Naive thymus-derived CD4-positive, alpha-beta T cell (primary cell): ENCODE measurements around the gene TRIM38. TPM values are rescaled to one million over a fixed set of nuclear protein-coding genes. Genes with fewer than 3 reads are reported as not detected.

Experiments
- ATAC-seq: fragments of 150-1000 bp; cut with Tn5 transposase; 2 replicates; pipeline ENCODE4 v1.10.0; 2021; ENCODE audit warnings: mild to moderate bottlenecking, moderate library complexity
- CTCF ChIA-PET: fragments of 350-600 bp; sonication (Branson Sonifier 250); formaldehyde crosslinking; loops from one replicate; lab custom pipeline; 2021; ENCODE audit warnings: antibody characterized with exemption; lab: Charles Lee
- POLR2A ChIA-PET: fragments of 350-600 bp; sonication (Branson Sonifier 250); formaldehyde crosslinking; loops from one replicate; lab custom pipeline; 2021; ENCODE audit warnings: antibody characterized with exemption, inconsistent platforms; lab: Charles Lee
- DNase-seq, 9 donors: peaks; one replicate each; pipeline versions ENCODE4 v3.0.0 to v3.0.0-alpha.2; 2020 to 2022; ENCODE audit warnings: mixed read lengths in 1 of 9
- H3K27ac ChIP-seq: one replicate; pipeline ENCODE4 v1.7.0; 2013; ENCODE audit warnings: mild to moderate bottlenecking, low read depth, low read length, moderate library complexity
- H3K27me3 ChIP-seq, 2 donors: one replicate each; pipeline ENCODE4 v1.7.0; 2013; ENCODE audit warnings: low read length in 2 of 2, mild to moderate bottlenecking in 2 of 2, moderate library complexity in 2 of 2; ENCODE audit not compliant: control insufficient read depth in 2 of 2, insufficient read depth in 2 of 2
- H3K36me3 ChIP-seq, 3 experiments: 1 replicate in 2 of 3; 2 replicates in 1 of 3; pipeline ENCODE4 v1.7.0; 2013; ENCODE audit warnings: low read length in 3 of 3, mild to moderate bottlenecking in 3 of 3, moderate library complexity in 1 of 3; ENCODE audit not compliant: insufficient read depth in 3 of 3, control insufficient read depth in 2 of 3
- H3K4me1 ChIP-seq, 2 donors: one replicate each; pipeline ENCODE4 v1.7.0; 2013; ENCODE audit warnings: low read length in 2 of 2, mild to moderate bottlenecking in 2 of 2, moderate library complexity in 1 of 2; ENCODE audit not compliant: control insufficient read depth in 2 of 2, insufficient read depth in 2 of 2
- H3K4me3 ChIP-seq: 2 replicates; pipeline ENCODE4 v1.7.0; 2013; ENCODE audit warnings: mild to moderate bottlenecking, low read length
- H3K9me3 ChIP-seq, 3 experiments: 1 replicate in 2 of 3; 2 replicates in 1 of 3; pipeline ENCODE4 v1.7.0; 2013; ENCODE audit warnings: low read length in 3 of 3; ENCODE audit not compliant: control insufficient read depth in 2 of 3
- H3K27ac Mint-ChIP-seq, 9 donors: one replicate each; pipeline ENCODE4 v1.8.0; 2020 to 2022; ENCODE audit warnings: mixed read lengths in 9 of 9, mild to moderate bottlenecking in 8 of 9, moderate library complexity in 5 of 9, inconsistent platforms in 2 of 9
- H3K27me3 Mint-ChIP-seq, 5 donors: one replicate each; pipeline ENCODE4 v1.8.0; 2021 to 2022; ENCODE audit warnings: mixed read lengths in 5 of 5, mild to moderate bottlenecking in 1 of 5
- H3K36me3 Mint-ChIP-seq, 5 donors: one replicate each; pipeline ENCODE4 v1.8.0; 2020 to 2022; ENCODE audit warnings: mixed read lengths in 5 of 5, mild to moderate bottlenecking in 3 of 5, inconsistent platforms in 1 of 5
- H3K4me1 Mint-ChIP-seq, 7 donors: one replicate each; pipeline ENCODE4 v1.8.0; 2020 to 2022; ENCODE audit warnings: mixed read lengths in 7 of 7, mild to moderate bottlenecking in 3 of 7, inconsistent platforms in 1 of 7
- H3K4me3 Mint-ChIP-seq, 10 donors: one replicate each; pipeline ENCODE4 v1.8.0; 2020 to 2022; ENCODE audit warnings: mild to moderate bottlenecking in 10 of 10, mixed read lengths in 10 of 10, moderate library complexity in 6 of 10, inconsistent platforms in 2 of 10
- H3K9me3 Mint-ChIP-seq, 11 donors: one replicate each; pipeline ENCODE4 v1.8.0; 2020 to 2022; ENCODE audit warnings: mixed read lengths in 11 of 11, mild to moderate bottlenecking in 4 of 11, inconsistent platforms in 1 of 11, moderate library complexity in 1 of 11
- intact Hi-C, 2 donors: fragments of 100-400 bp; cut with micrococcal nuclease; formaldehyde crosslinking; loops; one replicate each; pipeline ENCODE4 v1.15.1; 2023
- polyA plus RNA-seq, 2 donors: library from polyadenylated mRNA; unstranded; fragments of 300-500 nt; fragmentation: Illumina TruSeq; gene quantifications; one replicate each; pipeline ENCODE4 v1.2.3, GENCODE V29; 2021
- total RNA-seq, 6 experiments: library from RNA in 5 of 6; stranded (reverse) in 5 of 6; gene quantifications; 1 replicate in 5 of 6; 2 replicates in 1 of 6; pipeline ENCODE4 v1.2.3 and lab custom pipeline; 2021 to 2026

The TRIM38 gene
- total and polyA plus RNA-seq, 7 experiments from 2014 or later: 4.4 to 32.8 (median 24.5) TPM

- H3K27ac ChIP-seq: no peak overlapping the region
- ChIA-PET CTCF (no interaction called here), POLR2A (interaction anchor here (0.8 to 1.7 kb wide), 4 partner anchors 9 to 51 kb away, joined by 3 to 9 read pairs (median 4); partner anchors contain the start of gene TRIM38)
- Mint-ChIP-seq H3K36me3 (peaks cover 40 to 71% (median 67%) of the 10 kb centered on the region in 5 donors), H3K27me3 (no peaks in the 10 kb centered on the region), H3K4me3 (peak overlapping the region in 2 of 10 donors; percentile 7 to 23), H3K27ac (peak overlapping the region in 6 of 9 donors; percentile 0 to 19 (median 9)), H3K9me3 (no peaks in the 10 kb centered on the region), H3K4me1 (peaks cover 38 to 85% (median 58%) of the 10 kb centered on the region in 7 donors)
- no peaks in the 10 kb centered on the region for H3K9me3 ChIP-seq
- H3K4me1 ChIP-seq: peaks cover 28 to 33% of the 10 kb centered on the region in 2 donors
- intact Hi-C loops: no loop called here
- ATAC-seq: no peak
- no peaks in the 10 kb centered on the region for H3K27me3 ChIP-seq
- no peak for DNase-seq
- H3K4me3 ChIP-seq: no peak overlapping the region
- peaks cover 22 to 93% (median 63%) of the 10 kb centered on the region in 3 experiments for H3K36me3 ChIP-seq
Measured at GRCh38 chr6:25971187-25971821, 8.7 kb downstream of the TRIM38 start.

- Histone ChIP-seq H3K27ac (no peak overlapping the region), H3K36me3 (peaks cover 16 to 92% (median 62%) of the 10 kb centered on the region in 3 experiments), H3K4me1 (peaks cover 19 to 26% of the 10 kb centered on the region in 2 donors), H3K4me3 (no peak overlapping the region), H3K27me3 (no peaks in the 10 kb centered on the region), H3K9me3 (no peaks in the 10 kb centered on the region)
- Mint-ChIP-seq H3K36me3 (peaks cover 33 to 70% (median 63%) of the 10 kb centered on the region in 5 donors), H3K4me3 (no peak overlapping the region), H3K9me3 (no peaks in the 10 kb centered on the region), H3K27me3 (no peaks in the 10 kb centered on the region), H3K27ac (peak overlapping the region in 7 of 9 donors; percentile 0 to 70 (median 46)), H3K4me1 (peaks cover 35 to 85% (median 58%) of the 10 kb centered on the region in 7 donors)
- DNase-seq: no peak
- ChIA-PET CTCF (no interaction called here), POLR2A (interaction anchor here (0.5 to 1.1 kb wide), 4 partner anchors 10 to 58 kb away, joined by 3 to 4 read pairs (median 4); no protein-coding TSS in a partner anchor)
- ATAC-seq: no peak
- intact Hi-C loops: no loop called here
Measured at GRCh38 chr6:25972128-25972527, 9.5 kb downstream of the TRIM38 start.

- H3K36me3 Mint-ChIP-seq: peaks cover 32 to 69% (median 55%) of the 10 kb centered on the region in 5 donors
- Histone ChIP-seq H3K27ac (no peak overlapping the region), H3K27me3 (no peaks in the 10 kb centered on the region), H3K9me3 (no peaks in the 10 kb centered on the region), H3K36me3 (peaks cover 16 to 92% (median 61%) of the 10 kb centered on the region in 3 experiments), H3K4me1 (peaks cover 14 to 18% of the 10 kb centered on the region in 2 donors), H3K4me3 (no peak overlapping the region)
- DNase-seq: no peak
- peak overlapping the region in 3 of 9 donors; percentile 10 to 26 (median 15) for H3K27ac Mint-ChIP-seq
- no peaks in the 10 kb centered on the region for H3K9me3 Mint-ChIP-seq
- ChIA-PET CTCF (interaction anchor here (0.9 to 1.4 kb wide), 2 partner anchors 11 to 20 kb away, joined by 4 to 5 read pairs; no protein-coding TSS in a partner anchor), POLR2A (interaction anchor here (1.1 to 1.5 kb wide), 2 partner anchors 11 to 45 kb away, joined by 3 read pairs; a partner anchor contains a TSS)
- no peaks in the 10 kb centered on the region for H3K27me3 Mint-ChIP-seq
- intact Hi-C loops: no loop called here
- peaks cover 31 to 77% (median 56%) of the 10 kb centered on the region in 7 donors for H3K4me1 Mint-ChIP-seq
- no peak for ATAC-seq
- no peak overlapping the region for H3K4me3 Mint-ChIP-seq
Measured at GRCh38 chr6:25972902-25973301, 10.3 kb downstream of the TRIM38 start.

- no peaks in the 10 kb centered on the region for H3K9me3 ChIP-seq
- H3K4me1 ChIP-seq: peaks cover 4 to 7% of the 10 kb centered on the region in 2 donors
- no peak overlapping the region for H3K27ac ChIP-seq
- intact Hi-C loops: no loop called here
- no peaks in the 10 kb centered on the region for H3K27me3 ChIP-seq
- Mint-ChIP-seq H3K4me1 (peaks cover 20 to 66% (median 44%) of the 10 kb centered on the region in 7 donors), H3K27me3 (no peaks in the 10 kb centered on the region), H3K27ac (no peak overlapping the region), H3K9me3 (no peaks in the 10 kb centered on the region), H3K36me3 (peaks cover 27 to 62% (median 49%) of the 10 kb centered on the region in 5 donors), H3K4me3 (no peak overlapping the region)
- DNase-seq (no peak), ATAC-seq (no peak)
- POLR2A ChIA-PET: interaction anchor here (1.2 to 1.5 kb wide), 2 partner anchors 11 to 43 kb away, joined by 3 to 4 read pairs; partner anchors contain the start of gene TRIM38
- CTCF ChIA-PET: interaction anchor here (1.4 kb wide), 1 partner anchor 12 kb away, joined by 5 read pairs; no protein-coding TSS in a partner anchor
- H3K36me3 ChIP-seq: peaks cover 16 to 85% (median 58%) of the 10 kb centered on the region in 3 experiments
- no peak overlapping the region for H3K4me3 ChIP-seq
Measured at GRCh38 chr6:25973923-25974555, 11.4 kb downstream of the TRIM38 start.

GRCh38 chr6:25975923-25976560 is 13.4 kb downstream of the TRIM38 start:
- CTCF ChIA-PET: no interaction called here
- H3K27me3 Mint-ChIP-seq: no peaks in the 10 kb centered on the region
- no peak for DNase-seq

DNA sequence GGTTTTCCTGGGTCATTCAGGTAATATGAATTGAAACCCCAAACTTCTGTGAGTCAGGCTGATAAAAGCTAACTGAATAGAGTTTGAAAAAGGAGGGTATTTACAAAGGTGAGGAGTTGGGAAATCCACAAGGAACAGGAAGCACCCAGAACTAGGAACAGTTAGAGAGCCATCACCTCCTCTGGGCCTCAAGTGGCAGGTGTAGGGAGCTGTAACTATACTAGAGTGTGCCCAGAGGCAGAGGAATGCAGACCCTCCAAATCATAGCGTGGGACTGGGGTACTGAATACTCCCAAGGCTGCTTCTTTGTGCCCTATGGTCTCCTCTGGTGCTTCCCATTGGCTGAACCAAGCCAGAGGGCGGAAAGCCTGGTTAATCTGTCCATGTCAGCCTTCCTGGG is 18.3 kb downstream of the TRIM38 start:
- Mint-ChIP-seq H3K36me3 (peaks cover 14 to 55% (median 44%) of the 10 kb centered on the region in 5 donors), H3K9me3 (no peaks in the 10 kb centered on the region), H3K4me1 (peaks cover 13 to 35% (median 22%) of the 10 kb centered on the region in 7 donors), H3K27me3 (no peaks in the 10 kb centered on the region), H3K27ac (peak overlapping the region in 2 of 9 donors; percentile 4 to 66), H3K4me3 (no peak overlapping the region)
- Histone ChIP-seq H3K4me3 (no peak overlapping the region), H3K4me1 (peaks cover 0 to 3% of the 10 kb centered on the region in 2 donors), H3K9me3 (no peaks in the 10 kb centered on the region), H3K27me3 (no peaks in the 10 kb centered on the region), H3K27ac (no peak overlapping the region), H3K36me3 (peaks cover 12 to 63% (median 24%) of the 10 kb centered on the region in 3 experiments)
- intact Hi-C loops: no loop called here
- CTCF ChIA-PET: interaction anchor here (0.8 kb wide), 1 partner anchor 192 kb away, joined by 4 read pairs; no protein-coding TSS in a partner anchor
- DNase-seq (no peak), ATAC-seq (no peak)
- POLR2A ChIA-PET: interaction anchor here (0.6 to 2.2 kb wide), 4 partner anchors 10 to 384 kb away, joined by 3 to 9 read pairs (median 4); no protein-coding TSS in a partner anchor

More at GRCh38 chr6:25975923-25976560, 13.4 kb downstream of the TRIM38 start:
- no peak for ATAC-seq
- H3K27ac Mint-ChIP-seq: peak overlapping the region in 2 of 9 donors; percentile 48 to 55
- peaks cover 14 to 53% (median 38%) of the 10 kb centered on the region in 5 donors for H3K36me3 Mint-ChIP-seq
- peaks cover 19 to 51% (median 29%) of the 10 kb centered on the region in 7 donors for H3K4me1 Mint-ChIP-seq
- H3K9me3 Mint-ChIP-seq: no peaks in the 10 kb centered on the region
- Histone ChIP-seq H3K4me3 (no peak overlapping the region), H3K9me3 (no peaks in the 10 kb centered on the region), H3K36me3 (peaks cover 18 to 74% (median 50%) of the 10 kb centered on the region in 3 experiments), H3K4me1 (peaks cover 3 to 4% of the 10 kb centered on the region in 2 donors), H3K27me3 (no peaks in the 10 kb centered on the region), H3K27ac (no peak overlapping the region)
- POLR2A ChIA-PET: interaction anchor here (0.7 to 1.2 kb wide), 3 partner anchors 9 to 602 kb away, joined by 3 read pairs; no protein-coding TSS in a partner anchor
- intact Hi-C loops: no loop called here
- no peak overlapping the region for H3K4me3 Mint-ChIP-seq
